Chondrocyte (in vitro differentiated cells): ENCODE results near the gene MYOM1. TPM values are rescaled to one million over a fixed set of nuclear protein-coding genes. Genes with fewer than 3 reads are reported as not detected.

Source experiments
- DNase-seq: peaks from one replicate; pipeline ENCODE4 v3.0.0; 2021; ENCODE audit warnings: mixed read lengths, low spot score
- H3K27ac Mint-ChIP-seq: one replicate; pipeline ENCODE4 v1.8.0; 2021; ENCODE audit warnings: mild to moderate bottlenecking, moderate library complexity, mixed read lengths; ENCODE audit not compliant: unreplicated experiment
- H3K27me3 Mint-ChIP-seq: 2 replicates; pipeline ENCODE4 v1.8.0; 2021; ENCODE audit warnings: low read depth, mixed read lengths
- H3K36me3 Mint-ChIP-seq: 2 replicates; pipeline ENCODE4 v1.8.0; 2021; ENCODE audit warnings: low read depth, mixed read lengths
- H3K4me1 Mint-ChIP-seq: 2 replicates; pipeline ENCODE4 v1.8.0; 2021; ENCODE audit warnings: low read depth, mild to moderate bottlenecking, mixed read lengths
- H3K4me3 Mint-ChIP-seq: one replicate; pipeline ENCODE4 v1.8.0; 2021; ENCODE audit warnings: mild to moderate bottlenecking, moderate library complexity, mixed read lengths; ENCODE audit not compliant: unreplicated experiment
- H3K9me3 Mint-ChIP-seq: 2 replicates; pipeline ENCODE4 v1.8.0; 2021; ENCODE audit warnings: low read depth, mixed read lengths
- CTCF ChIP-seq: fragments of 200-600 bp; sonication (generic); IDR thresholded peaks from 2 replicates; pipeline ENCODE4 v1.5.0; 2021; ENCODE audit warnings: antibody characterized with exemption, mild to moderate bottlenecking, moderate library complexity
- total RNA-seq: library from RNA; stranded (reverse); gene quantifications from 3 replicates; pipeline ENCODE4 v1.2.1, GENCODE V29; 2021

The MYOM1 gene
- total RNA-seq, 1 donor from 2014 or later: 1.5 TPM

- peak; percentile 99 for DNase-seq
- Mint-ChIP-seq H3K4me1 (peaks cover 50% of the 10 kb centered on the region), H3K4me3 (peak within 1 kb of the TSS; percentile 89), H3K36me3 (peaks cover 13% of the 10 kb centered on the region), H3K27me3 (no peaks in the 10 kb centered on the region), H3K9me3 (no peaks in the 10 kb centered on the region), H3K27ac (peak within 1 kb of the TSS; percentile 97)
- no peak for TF ChIP-seq CTCF
Measured at GRCh38 chr18:3247240-3248061, 27.7 kb upstream of the MYOM1 start, which contains the start of gene MYL12A. Gene MYL12A (plus strand): TSS chr18:3247801. CDS start chr18:3253248, 5,447 bp downstream.

GRCh38 chr18:3246635-3247239 lies 27.0 kb upstream of the MYOM1 start:
- Mint-ChIP-seq H3K4me3 (peak overlapping the region; percentile 89), H3K27me3 (no peaks in the 10 kb centered on the region), H3K36me3 (peaks cover 13% of the 10 kb centered on the region), H3K9me3 (no peaks in the 10 kb centered on the region), H3K4me1 (peaks cover 44% of the 10 kb centered on the region), H3K27ac (peak overlapping the region; percentile 97)
- TF ChIP-seq CTCF: no peak
- no peak for DNase-seq

- peaks cover 38% of the 10 kb centered on the region for H3K4me1 Mint-ChIP-seq
- H3K4me3 Mint-ChIP-seq: peak overlapping the region; percentile 89
- H3K27me3 Mint-ChIP-seq: no peaks in the 10 kb centered on the region
- DNase-seq: peak; percentile 97
- TF ChIP-seq CTCF: peak; percentile 96
- H3K36me3 Mint-ChIP-seq: peaks cover 13% of the 10 kb centered on the region
- no peaks in the 10 kb centered on the region for H3K9me3 Mint-ChIP-seq
- peak overlapping the region; percentile 97 for H3K27ac Mint-ChIP-seq
Measured at GRCh38 chr18:3245853-3246634, 26.3 kb upstream of the MYOM1 start.

- no peaks in the 10 kb centered on the region for H3K9me3 Mint-ChIP-seq
Measured at GRCh38 chr18:3245185-3245564, 25.4 kb upstream of the MYOM1 start.

More at GRCh38 chr18:3245185-3245564, 25.4 kb upstream of the MYOM1 start:
- H3K36me3 Mint-ChIP-seq: peaks cover 12% of the 10 kb centered on the region
- no peak for TF ChIP-seq CTCF
- peaks cover 32% of the 10 kb centered on the region for H3K4me1 Mint-ChIP-seq
- H3K27ac Mint-ChIP-seq: no peak overlapping the region
- DNase-seq: no peak
- no peaks in the 10 kb centered on the region for H3K27me3 Mint-ChIP-seq
- H3K4me3 Mint-ChIP-seq: peak overlapping the region; percentile 89
